Left ventricle myocardium inferior (tissue), 1 donor: ENCODE measurements around the gene NOM1. TPM values are rescaled to one million over a fixed set of nuclear protein-coding genes. Genes with fewer than 3 reads are reported as not detected.

ENCODE experiments used
- DNase-seq: peaks from one replicate; pipeline ENCODE4 v3.0.0-alpha.2; 2020
- H3K27ac ChIP-seq: fragments of 200-600 bp; replicated peaks from 2 replicates; pipeline ENCODE4 v1.8.0; 2021
- H3K27me3 ChIP-seq: fragments of 200-600 bp; 2 replicates; pipeline ENCODE4 v1.8.0; 2021; ENCODE audit warnings: low read depth
- H3K36me3 ChIP-seq: fragments of 200-600 bp; 2 replicates; pipeline ENCODE4 v1.8.0; 2021
- H3K4me1 ChIP-seq: fragments of 200-600 bp; 2 replicates; pipeline ENCODE4 v1.8.0; 2021
- H3K4me3 ChIP-seq: fragments of 200-600 bp; 2 replicates; pipeline ENCODE4 v1.8.0; 2021; ENCODE audit warnings: mild to moderate bottlenecking, moderate library complexity
- H3K9me3 ChIP-seq: fragments of 200-600 bp; replicated peaks from 2 replicates; pipeline ENCODE4 v1.8.0; 2021
- intact Hi-C: fragments of 100-400 bp; cut with micrococcal nuclease; formaldehyde crosslinking; loops from one replicate; pipeline ENCODE4 v1.11.0; 2022
- total RNA-seq: library from RNA; stranded (reverse); fragmentation: NEBNext Ultra II Directional; extraction: Animal tissue kit (Norgen Biotek cat#: 25700); gene quantifications from one replicate; pipeline ENCODE4 v1.2.1, GENCODE V29; 2021
- TF ChIP-seq, protein P1 (sequence below): fragments of 200-600 bp; IDR thresholded peaks from 2 replicates; pipeline ENCODE4 v1.8.0; 2021; ENCODE audit warnings: antibody characterized with exemption, mild to moderate bottlenecking, borderline replicate concordance
- donor health status: DM: no; HTN: yes; CAD: no; lungs with severe emphysema.

The NOM1 gene
- total RNA-seq, 1 donor from 2014 or later = 10.5 TPM

DNA sequence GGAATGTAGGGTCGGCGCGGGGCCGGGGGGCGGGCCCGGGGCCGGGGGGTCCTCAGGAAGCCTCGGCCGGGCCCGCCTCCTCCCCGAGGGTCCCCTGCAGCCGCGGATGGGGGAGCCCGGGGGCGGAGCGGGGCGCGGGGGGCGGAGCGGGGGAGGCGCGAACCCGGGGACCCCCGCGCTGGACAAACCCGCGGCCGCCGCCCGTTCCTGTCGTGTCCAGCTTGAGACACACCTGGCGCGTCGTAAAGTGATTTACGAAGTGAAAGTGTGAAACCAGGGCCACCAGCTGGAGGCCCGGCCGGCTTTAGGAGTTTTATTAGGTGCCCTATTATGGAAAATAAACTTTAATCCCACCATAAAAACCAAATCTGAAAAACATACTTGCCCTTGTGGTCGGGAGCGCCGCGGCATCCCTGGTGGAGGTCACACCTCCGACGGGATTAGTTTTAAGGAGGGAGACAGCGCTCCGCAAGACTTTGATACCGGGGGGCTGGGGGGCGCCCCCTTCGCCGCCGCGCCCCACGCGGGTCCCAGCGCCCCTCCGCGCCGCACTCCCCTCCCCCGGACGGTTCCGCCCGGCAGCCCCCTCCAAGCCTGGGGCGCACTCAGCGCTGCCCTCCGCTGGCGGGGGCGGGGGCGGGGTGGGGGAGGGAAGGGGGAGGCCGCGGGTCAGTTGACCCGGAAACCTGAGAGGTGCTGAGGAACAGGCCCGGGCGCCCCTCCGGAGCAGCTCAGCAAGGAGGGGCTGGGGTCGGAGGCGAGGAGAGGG lies 50.6 kb downstream of the NOM1 start:
- intact Hi-C loops = no loop called here
- DNase-seq = no peak
- Histone ChIP-seq H3K27me3 (peaks cover 100% of the 10 kb centered on the region), H3K27ac (no peak overlapping the region), H3K4me3 (peak overlapping the region; percentile 62), H3K36me3 (no peaks in the 10 kb centered on the region), H3K4me1 (peaks cover 49% of the 10 kb centered on the region), H3K9me3 (peaks cover 8% of the 10 kb centered on the region)
- TF ChIP-seq, protein P1, sequence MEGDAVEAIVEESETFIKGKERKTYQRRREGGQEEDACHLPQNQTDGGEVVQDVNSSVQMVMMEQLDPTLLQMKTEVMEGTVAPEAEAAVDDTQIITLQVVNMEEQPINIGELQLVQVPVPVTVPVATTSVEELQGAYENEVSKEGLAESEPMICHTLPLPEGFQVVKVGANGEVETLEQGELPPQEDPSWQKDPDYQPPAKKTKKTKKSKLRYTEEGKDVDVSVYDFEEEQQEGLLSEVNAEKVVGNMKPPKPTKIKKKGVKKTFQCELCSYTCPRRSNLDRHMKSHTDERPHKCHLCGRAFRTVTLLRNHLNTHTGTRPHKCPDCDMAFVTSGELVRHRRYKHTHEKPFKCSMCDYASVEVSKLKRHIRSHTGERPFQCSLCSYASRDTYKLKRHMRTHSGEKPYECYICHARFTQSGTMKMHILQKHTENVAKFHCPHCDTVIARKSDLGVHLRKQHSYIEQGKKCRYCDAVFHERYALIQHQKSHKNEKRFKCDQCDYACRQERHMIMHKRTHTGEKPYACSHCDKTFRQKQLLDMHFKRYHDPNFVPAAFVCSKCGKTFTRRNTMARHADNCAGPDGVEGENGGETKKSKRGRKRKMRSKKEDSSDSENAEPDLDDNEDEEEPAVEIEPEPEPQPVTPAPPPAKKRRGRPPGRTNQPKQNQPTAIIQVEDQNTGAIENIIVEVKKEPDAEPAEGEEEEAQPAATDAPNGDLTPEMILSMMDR = no peak

DNA sequence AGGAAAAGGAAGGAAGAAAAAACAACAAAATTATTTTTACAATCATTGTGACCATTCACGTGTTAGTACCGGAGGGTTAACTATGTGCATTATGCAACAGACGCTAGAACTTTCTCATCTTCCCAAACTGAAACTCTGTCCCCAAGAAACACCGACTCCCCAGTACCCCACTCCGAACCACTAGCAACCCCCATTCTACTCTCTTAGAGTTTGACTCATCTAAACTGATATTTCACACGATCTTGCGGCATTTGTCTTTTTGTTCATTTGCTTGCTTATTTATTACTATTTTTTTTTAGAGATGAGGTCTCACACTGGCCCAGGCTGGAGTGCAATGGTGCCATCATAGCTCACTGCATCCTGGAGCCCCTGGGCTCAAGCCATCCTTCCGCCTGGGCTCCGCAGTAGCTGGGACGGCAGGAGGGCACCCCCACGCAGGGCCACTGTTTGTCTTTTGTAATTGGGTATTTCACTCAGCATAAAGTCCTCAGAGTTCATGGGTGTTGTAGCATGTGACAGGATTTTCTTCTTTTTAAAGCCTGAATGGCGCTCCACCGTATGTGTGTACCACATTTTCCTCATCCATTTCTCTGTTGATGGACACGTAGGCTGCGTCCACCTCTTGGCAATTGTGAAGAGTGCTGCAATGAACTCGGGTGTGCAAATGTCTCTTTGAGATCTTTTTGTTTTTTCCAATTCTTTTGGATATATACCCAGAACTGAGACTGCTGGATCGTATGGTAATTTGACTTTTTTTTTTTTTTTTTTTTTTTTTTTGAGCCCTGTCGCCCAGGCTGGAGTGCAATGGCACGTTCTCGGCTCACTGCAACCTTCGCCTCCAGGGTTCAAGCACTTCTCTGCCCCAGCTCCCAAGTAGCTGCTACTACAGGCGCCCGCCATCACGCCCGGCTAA lies 51.5 kb downstream of the NOM1 start:
- TF ChIP-seq, protein P1 = no peak
- no peak for DNase-seq
- intact Hi-C loops = no loop called here
- peaks cover 58% of the 10 kb centered on the region for H3K4me1 ChIP-seq
- H3K27me3 ChIP-seq = peaks cover 100% of the 10 kb centered on the region
- H3K4me3 ChIP-seq = peak overlapping the region; percentile 62
- no peak overlapping the region for H3K27ac ChIP-seq
- H3K9me3 ChIP-seq = peaks cover 8% of the 10 kb centered on the region
- no peaks in the 10 kb centered on the region for H3K36me3 ChIP-seq

DNA sequence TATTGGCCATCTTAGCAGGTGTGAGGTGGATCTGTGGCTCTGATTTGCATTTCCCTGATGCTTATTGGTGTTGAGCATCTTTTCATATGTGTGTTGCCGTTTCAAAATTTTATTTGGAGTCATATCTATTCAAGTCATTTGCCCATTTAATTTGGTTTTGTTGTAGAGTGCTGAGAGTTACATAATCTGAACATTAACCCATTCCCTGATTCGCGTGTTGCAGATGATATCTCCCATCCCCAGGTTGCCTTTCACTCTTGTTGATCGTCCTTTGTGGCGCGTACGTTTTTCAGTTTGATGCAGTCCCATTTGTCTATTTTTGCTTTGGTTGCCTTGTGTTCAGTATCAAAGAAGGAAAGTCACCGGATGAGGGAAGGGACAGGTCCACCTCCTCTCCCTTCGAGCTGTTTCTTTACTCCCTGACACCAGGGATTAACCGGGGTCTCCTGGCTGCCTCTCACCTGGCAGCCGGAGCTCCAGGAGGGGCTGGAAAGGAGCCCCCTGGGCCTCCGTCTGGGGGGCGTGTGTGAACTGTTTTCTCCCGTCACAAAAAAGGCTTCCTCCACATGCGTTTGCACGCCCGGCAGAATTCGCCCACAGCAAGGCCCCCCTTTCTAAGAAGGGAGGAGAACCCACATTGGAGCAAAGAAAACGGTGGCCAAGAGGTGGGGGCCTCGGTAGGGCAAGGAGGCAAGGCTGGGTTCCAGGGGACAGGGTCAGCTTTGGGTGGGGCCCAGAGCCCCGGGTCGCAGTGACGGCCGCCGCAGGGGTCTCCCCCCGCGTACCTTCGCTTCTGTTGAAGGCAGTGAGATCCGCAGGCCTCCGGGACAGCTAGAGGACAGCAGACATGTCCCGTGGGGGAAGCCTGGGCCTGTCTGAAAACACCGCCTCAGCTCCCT lies 52.7 kb downstream of the NOM1 start:
- TF ChIP-seq, protein P1 = no peak
- peaks cover 58% of the 10 kb centered on the region for H3K4me1 ChIP-seq
- peaks cover 100% of the 10 kb centered on the region for H3K27me3 ChIP-seq
- peaks cover 4% of the 10 kb centered on the region for H3K9me3 ChIP-seq
- no peak overlapping the region for H3K27ac ChIP-seq
- no peak for DNase-seq
- intact Hi-C loops = no loop called here
- peak overlapping the region; percentile 22 for H3K4me3 ChIP-seq
- H3K36me3 ChIP-seq = no peaks in the 10 kb centered on the region

DNA sequence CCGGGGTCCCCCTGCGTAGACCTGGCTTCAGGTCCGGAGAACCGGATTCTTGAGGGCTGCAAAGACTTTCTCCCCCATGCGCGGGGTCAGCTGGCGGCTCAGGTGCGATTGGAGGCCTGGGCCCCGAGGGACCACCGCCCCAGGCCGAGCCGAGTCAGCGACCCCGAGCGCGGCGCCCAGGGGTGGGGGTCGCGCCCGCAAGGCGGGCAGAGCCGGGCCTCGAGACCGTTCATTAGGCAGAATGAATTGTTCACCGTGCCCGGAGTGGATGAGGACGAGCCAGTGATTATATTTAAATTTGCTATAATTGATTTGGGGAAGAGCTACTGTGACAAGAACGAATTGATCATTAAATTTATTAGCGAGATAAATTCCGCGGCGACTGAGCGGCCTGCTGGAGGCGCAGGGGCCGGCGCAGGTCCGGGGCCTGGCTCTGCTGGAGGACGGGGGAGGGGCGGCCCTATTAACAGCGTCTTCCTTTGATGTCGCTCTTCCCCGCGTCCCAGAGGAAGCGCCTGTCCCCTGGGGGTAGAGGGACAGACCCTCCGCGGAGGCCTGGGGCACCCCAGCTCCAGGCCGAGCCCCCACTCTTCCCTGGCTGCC lies 53.4 kb downstream of the NOM1 start:
- intact Hi-C loops = no loop called here
- Histone ChIP-seq H3K9me3 (no peaks in the 10 kb centered on the region), H3K4me1 (peaks cover 58% of the 10 kb centered on the region), H3K27me3 (peaks cover 100% of the 10 kb centered on the region), H3K27ac (no peak overlapping the region), H3K36me3 (no peaks in the 10 kb centered on the region), H3K4me3 (peak overlapping the region; percentile 22)
- no peak for DNase-seq
- TF ChIP-seq, protein P1 = no peak

DNA sequence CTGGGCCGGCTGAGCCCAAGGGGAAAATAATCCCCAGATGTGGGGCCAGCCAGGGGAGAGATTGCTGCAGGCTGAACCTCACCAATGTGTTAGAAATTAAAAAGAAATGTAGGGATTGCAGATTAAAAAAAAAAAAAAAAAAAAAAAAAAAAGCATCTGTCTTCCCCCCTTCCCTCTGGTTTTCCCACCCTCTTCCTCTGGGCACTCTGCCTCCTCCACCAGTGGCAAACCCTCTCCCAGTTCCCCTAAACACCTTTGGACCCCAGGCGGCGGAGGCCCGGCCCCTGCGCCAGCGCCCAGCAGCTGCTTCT lies 53.9 kb downstream of the NOM1 start:
- DNase-seq = no peak
- peaks cover 58% of the 10 kb centered on the region for H3K4me1 ChIP-seq
- H3K9me3 ChIP-seq = no peaks in the 10 kb centered on the region
- H3K27me3 ChIP-seq = peaks cover 100% of the 10 kb centered on the region
- H3K36me3 ChIP-seq = no peaks in the 10 kb centered on the region
- TF ChIP-seq, protein P1 = no peak
- H3K27ac ChIP-seq = no peak overlapping the region
- intact Hi-C loops = no loop called here
- H3K4me3 ChIP-seq = no peak overlapping the region
